ENCODE data around the gene CELF4. TPM values are rescaled to one million over a fixed set of nuclear protein-coding genes. Genes with fewer than 3 reads are reported as not detected.

CELF4 gene
- polyA plus RNA-seq, 1 experiment, result not detected

- ChIA-PET CTCF (interaction anchor here (1.2 kb wide), 1 partner anchor 17 kb away, joined by 3 read pairs; no protein-coding TSS in a partner anchor), POLR2A (no interaction called here)
- Histone ChIP-seq H3K27me3 (ENCODE audit: control insufficient read depth, insufficient read depth, low read length) (0 out of 2 replicates have a peak, but pooled peaks cover 1% of the 10 kb centered on the region), H3K4me3 (ENCODE audit: low read depth, low read length) (no peak overlapping the region), H3K36me3 (ENCODE audit: control insufficient read depth, insufficient read depth, low read length) (no peaks in the 10 kb centered on the region)
- DNase-seq (ENCODE audit: low read depth), result no peak
- TF ChIP-seq CTCF (IDR thresholded peaks at IDR 0.05; ENCODE audit: insufficient read depth, low read depth, low read length), result no peak
Observed at GRCh38 chr18:37317486-37317885, 248.1 kb downstream of the CELF4 start.

DNA sequence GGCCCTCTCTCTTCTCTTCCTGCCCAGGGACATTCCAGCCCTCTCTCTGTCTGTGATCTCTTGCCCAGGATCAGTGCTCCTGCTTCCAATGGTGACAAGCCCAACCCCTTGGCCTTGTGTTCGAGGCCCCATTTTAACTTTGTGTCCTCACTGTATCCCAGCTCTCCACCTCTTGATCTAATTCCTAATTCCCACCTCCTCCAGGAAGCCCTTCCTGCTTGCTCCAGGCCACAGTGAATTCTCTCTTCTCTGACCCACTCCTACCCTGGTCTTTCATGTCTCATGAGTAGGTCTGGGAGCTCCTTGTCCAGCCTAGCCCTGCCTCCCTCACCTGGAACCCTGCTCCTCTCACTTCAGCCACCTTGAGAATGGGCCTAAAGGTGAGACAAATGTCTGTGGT is 249.1 kb downstream of the CELF4 start:
- Histone ChIP-seq H3K27me3 (ENCODE audit: control insufficient read depth, insufficient read depth, low read length) (0 out of 2 replicates have a peak, but pooled peaks cover 1% of the 10 kb centered on the region), H3K36me3 (ENCODE audit: control insufficient read depth, insufficient read depth, low read length) (no peaks in the 10 kb centered on the region), H3K4me3 (ENCODE audit: low read depth, low read length) (no peak overlapping the region)
- POLR2A ChIA-PET, result no interaction called here
- no peak for TF ChIP-seq CTCF (IDR thresholded peaks at IDR 0.05; ENCODE audit: insufficient read depth, low read depth, low read length)
- CTCF ChIA-PET, result no interaction called here
- DNase-seq (ENCODE audit: low read depth), result no peak

GRCh38 chr18:37315935-37316334 is 249.7 kb downstream of the CELF4 start:
- Histone ChIP-seq H3K36me3 (ENCODE audit: control insufficient read depth, insufficient read depth, low read length) (no peaks in the 10 kb centered on the region), H3K4me3 (ENCODE audit: low read depth, low read length) (no peak overlapping the region), H3K27me3 (ENCODE audit: control insufficient read depth, insufficient read depth, low read length) (0 out of 2 replicates have a peak, but pooled peaks cover 1% of the 10 kb centered on the region)
- ChIA-PET POLR2A (no interaction called here), CTCF (no interaction called here)
- DNase-seq (ENCODE audit: low read depth), result no peak
- TF ChIP-seq CTCF (IDR thresholded peaks at IDR 0.05; ENCODE audit: insufficient read depth, low read depth, low read length), result no peak

GRCh38 chr18:37314534-37314933 is 251.1 kb downstream of the CELF4 start:
- ChIA-PET CTCF (no interaction called here), POLR2A (no interaction called here)
- H3K4me3 ChIP-seq (ENCODE audit: low read depth, low read length), result no peak overlapping the region
- DNase-seq (ENCODE audit: low read depth), result no peak
- H3K27me3 ChIP-seq (ENCODE audit: control insufficient read depth, insufficient read depth, low read length), result 0 out of 2 replicates have a peak, but pooled peaks cover 1% of the 10 kb centered on the region
- TF ChIP-seq CTCF (IDR thresholded peaks at IDR 0.05; ENCODE audit: insufficient read depth, low read depth, low read length), result no peak
- no peaks in the 10 kb centered on the region for H3K36me3 ChIP-seq (ENCODE audit: control insufficient read depth, insufficient read depth, low read length)

GRCh38 chr18:37313624-37314023 is 252.0 kb downstream of the CELF4 start:
- DNase-seq (ENCODE audit: low read depth), result no peak
- no peak for TF ChIP-seq CTCF (IDR thresholded peaks at IDR 0.05; ENCODE audit: insufficient read depth, low read depth, low read length)
- CTCF ChIA-PET, result interaction anchor here (0.7 to 1.6 kb wide), 2 partner anchors 18 to 485 kb away, joined by 3 read pairs; partner anchors contain the start of genes KIAA1328 and TPGS2
- H3K27me3 ChIP-seq (ENCODE audit: control insufficient read depth, insufficient read depth, low read length), result 0 out of 2 replicates have a peak, but pooled peaks cover 1% of the 10 kb centered on the region
- no peaks in the 10 kb centered on the region for H3K36me3 ChIP-seq (ENCODE audit: control insufficient read depth, insufficient read depth, low read length)
- POLR2A ChIA-PET, result no interaction called here
- no peak overlapping the region for H3K4me3 ChIP-seq (ENCODE audit: low read depth, low read length)
